ENCODE results near the gene TADA2B.

The TADA2B gene

DNA sequence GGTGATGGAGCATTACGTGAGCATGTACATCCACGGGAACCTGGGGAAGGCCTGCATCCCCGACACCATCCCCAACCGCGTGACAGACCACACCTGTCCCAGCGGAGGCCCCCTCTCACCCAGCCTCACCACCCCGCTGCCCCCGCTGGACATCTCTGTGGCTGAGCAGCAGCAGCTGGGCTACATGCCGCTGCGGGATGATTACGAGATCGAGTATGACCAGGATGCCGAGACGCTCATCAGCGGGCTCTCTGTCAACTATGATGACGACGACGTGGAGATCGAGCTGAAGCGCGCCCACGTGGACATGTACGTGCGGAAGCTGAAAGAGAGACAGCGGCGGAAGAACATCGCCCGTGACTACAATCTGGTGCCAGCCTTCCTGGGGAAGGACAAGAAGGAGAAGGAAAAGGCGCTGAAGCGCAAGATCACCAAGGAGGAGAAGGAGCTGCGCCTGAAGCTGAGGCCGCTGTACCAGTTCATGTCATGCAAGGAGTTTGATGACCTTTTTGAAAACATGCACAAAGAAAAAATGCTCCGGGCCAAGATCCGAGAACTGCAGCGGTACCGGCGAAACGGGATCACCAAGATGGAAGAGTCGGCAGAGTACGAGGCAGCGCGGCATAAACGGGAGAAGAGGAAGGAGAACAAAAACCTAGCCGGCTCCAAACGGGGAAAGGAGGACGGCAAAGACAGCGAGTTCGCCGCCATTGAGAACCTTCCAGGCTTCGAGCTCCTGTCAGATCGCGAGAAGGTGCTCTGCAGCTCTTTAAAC is 11.1 kb downstream of the TADA2B start:
- TF ChIP-seq, protein P1, sequence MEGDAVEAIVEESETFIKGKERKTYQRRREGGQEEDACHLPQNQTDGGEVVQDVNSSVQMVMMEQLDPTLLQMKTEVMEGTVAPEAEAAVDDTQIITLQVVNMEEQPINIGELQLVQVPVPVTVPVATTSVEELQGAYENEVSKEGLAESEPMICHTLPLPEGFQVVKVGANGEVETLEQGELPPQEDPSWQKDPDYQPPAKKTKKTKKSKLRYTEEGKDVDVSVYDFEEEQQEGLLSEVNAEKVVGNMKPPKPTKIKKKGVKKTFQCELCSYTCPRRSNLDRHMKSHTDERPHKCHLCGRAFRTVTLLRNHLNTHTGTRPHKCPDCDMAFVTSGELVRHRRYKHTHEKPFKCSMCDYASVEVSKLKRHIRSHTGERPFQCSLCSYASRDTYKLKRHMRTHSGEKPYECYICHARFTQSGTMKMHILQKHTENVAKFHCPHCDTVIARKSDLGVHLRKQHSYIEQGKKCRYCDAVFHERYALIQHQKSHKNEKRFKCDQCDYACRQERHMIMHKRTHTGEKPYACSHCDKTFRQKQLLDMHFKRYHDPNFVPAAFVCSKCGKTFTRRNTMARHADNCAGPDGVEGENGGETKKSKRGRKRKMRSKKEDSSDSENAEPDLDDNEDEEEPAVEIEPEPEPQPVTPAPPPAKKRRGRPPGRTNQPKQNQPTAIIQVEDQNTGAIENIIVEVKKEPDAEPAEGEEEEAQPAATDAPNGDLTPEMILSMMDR (IDR thresholded peaks at IDR 0.05; ENCODE audit: low read length, missing control alignments) = no peak
- DNase-seq (ENCODE audit: low read depth) = no peak
- H3K4me3 ChIP-seq (replicated peaks; ENCODE audit: low read depth, low read length) = no peak overlapping the region

DNA sequence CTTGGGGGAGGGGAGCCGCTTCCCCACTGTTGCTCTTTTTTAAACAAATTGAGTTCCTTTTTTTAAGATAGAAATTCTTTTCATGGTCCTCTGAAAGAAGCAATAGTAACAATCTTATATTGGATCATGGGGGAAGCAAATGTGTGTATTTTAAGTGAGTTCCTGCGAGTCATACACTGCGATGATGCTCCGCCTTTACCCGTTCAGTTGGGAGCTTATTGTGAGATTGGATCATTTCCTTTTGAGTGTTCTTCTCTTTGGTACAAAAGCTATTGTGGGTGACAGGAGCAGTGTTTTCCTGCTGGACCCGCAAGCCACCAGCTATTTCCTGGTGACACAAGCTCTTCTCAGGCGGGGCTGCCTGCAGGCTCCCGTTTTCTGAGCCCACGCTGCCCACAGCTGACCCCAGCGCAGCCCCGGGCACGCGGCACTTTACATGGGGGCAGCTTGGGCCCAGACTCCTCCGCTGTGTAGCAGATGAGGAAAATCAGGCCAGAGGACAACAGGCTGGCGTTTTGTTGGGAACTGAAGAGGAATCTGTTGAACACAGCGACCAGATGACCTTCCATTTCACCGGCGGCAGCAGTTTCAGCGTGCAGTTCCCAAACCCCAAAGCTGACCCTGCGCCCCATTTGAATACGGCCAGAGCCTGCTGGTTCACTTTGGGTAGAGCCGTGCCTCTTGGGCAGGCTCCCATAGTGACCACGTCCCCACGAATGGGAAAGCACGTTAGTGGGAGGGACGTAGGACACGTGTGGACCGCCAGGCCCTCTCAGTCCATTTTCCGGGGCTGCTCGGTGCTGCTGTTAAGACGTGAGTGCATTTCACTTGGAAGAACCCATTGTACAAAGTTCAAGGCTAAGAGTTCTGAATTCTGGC is 12.2 kb downstream of the TADA2B start:
- H3K4me3 ChIP-seq (replicated peaks; ENCODE audit: low read depth, low read length) = no peak overlapping the region
- no peak for DNase-seq (ENCODE audit: low read depth)

DNA sequence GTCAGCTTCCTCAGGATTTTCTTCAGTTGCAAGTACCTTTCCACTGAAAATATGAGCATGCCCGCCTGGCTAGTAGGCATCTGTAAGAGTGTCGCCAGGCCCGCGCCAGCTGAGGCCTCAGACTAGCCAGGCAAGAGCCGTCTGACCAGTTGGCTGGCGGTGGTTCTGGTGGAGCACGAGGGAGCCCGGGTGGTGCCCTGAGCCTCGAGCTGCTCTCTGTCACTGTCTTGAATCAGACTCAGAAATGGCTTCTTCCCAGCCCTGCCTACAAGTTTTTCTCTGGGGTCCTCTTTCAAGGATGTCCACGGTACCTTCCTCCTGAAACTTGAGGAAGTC is 12.8 kb downstream of the TADA2B start:
- H3K4me3 ChIP-seq (replicated peaks; ENCODE audit: low read depth, low read length) = no peak overlapping the region
- DNase-seq (ENCODE audit: low read depth) = no peak
- TF ChIP-seq, protein P1 (IDR thresholded peaks at IDR 0.05; ENCODE audit: low read length, missing control alignments) = no peak

More for the DNA sequence above, 12.2 kb downstream of the TADA2B start:
- TF ChIP-seq, protein P1 (IDR thresholded peaks at IDR 0.05; ENCODE audit: low read length, missing control alignments) = no peak

DNA sequence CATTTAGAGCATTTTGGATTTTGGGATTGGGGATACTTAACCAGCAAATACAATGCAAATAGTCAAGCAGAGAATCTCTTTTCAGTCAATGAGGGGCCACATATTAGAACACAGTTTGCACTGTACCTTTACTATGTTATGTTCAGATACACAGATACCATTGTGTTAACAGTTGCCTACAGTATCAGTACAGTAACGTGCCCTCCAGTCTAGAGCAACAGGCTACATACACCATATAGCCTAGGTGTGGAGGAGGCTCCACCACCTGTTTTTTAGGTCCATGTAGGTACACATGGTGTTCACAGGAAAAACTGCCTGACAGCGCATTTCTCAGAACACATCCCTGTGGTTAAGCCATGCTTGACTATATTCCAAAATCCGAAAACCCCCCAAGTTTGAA is 15.6 kb downstream of the TADA2B start:
- DNase-seq (ENCODE audit: low read depth) = no peak
- TF ChIP-seq, protein P1 (IDR thresholded peaks at IDR 0.05; ENCODE audit: low read length, missing control alignments) = no peak
- H3K4me3 ChIP-seq (replicated peaks; ENCODE audit: low read depth, low read length) = no peak overlapping the region

DNA sequence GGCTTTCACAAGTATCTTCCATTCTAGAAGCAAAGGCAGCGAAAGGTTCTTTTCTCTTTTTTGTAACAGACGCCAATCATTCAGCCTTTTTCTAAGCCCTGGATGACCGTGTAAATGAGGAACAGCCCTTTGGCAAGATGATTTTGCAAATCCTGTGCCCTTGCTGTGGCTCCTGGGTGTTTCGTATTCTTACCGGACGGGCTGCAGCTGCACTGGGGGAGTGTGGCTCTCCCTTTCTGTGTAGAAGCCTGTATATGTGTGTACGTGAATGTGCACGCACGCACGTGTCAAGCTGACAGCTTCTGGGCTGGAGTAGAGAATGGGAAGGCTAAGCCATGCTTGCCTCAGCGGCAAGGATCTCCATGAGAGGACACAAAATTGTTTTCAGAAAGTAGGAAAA is 16.5 kb downstream of the TADA2B start:
- no peak for DNase-seq (ENCODE audit: low read depth)
- no peak overlapping the region for H3K4me3 ChIP-seq (replicated peaks; ENCODE audit: low read depth, low read length)
- TF ChIP-seq, protein P1 (IDR thresholded peaks at IDR 0.05; ENCODE audit: low read length, missing control alignments) = no peak

GRCh38 chr4:7060346-7061150 is 17.4 kb downstream of the TADA2B start:
- no peak overlapping the region for H3K4me3 ChIP-seq (replicated peaks; ENCODE audit: low read depth, low read length)
- TF ChIP-seq, protein P1 (IDR thresholded peaks at IDR 0.05; ENCODE audit: low read length, missing control alignments) = no peak
- no peak for DNase-seq (ENCODE audit: low read depth)
